Vagina (tissue), 2 donors: ENCODE measurements around the gene ZNF445.

ENCODE experiments used
- CTCF ChIP-seq, 3 experiments: fragments of 450-650 bp in 2 of 3; fragments of 200-600 bp in 1 of 3; sonication (generic) in 1 of 3; IDR thresholded peaks; one replicate each; pipeline ENCODE4 v1.5.1; 2017 to 2019; ENCODE audit warnings: antibody characterized with exemption in 3 of 3, mild to moderate bottlenecking in 2 of 3, moderate library complexity in 2 of 3
- POLR2A ChIP-seq, 2 donors: fragments of 450-650 bp; IDR thresholded peaks; one replicate each; pipeline ENCODE4 v1.6.1; 2017; ENCODE audit warnings: antibody characterized with exemption in 2 of 2, mild to moderate bottlenecking in 2 of 2, moderate library complexity in 2 of 2
- POLR2AphosphoS5 ChIP-seq, 2 donors: sonication (generic); formaldehyde crosslinking; IDR thresholded peaks; one replicate each; pipeline ENCODE4 v1.9.0; 2017; ENCODE audit warnings: antibody characterized with exemption in 2 of 2, mild to moderate bottlenecking in 2 of 2, low read depth in 1 of 2; ENCODE audit not compliant: insufficient read depth in 1 of 2

GRCh38 chr3:44464509-44464908 lies 13.0 kb downstream of the ZNF445 start:
- TF ChIP-seq CTCF (IDR thresholded peaks at IDR 0.05), result no peak
- TF ChIP-seq POLR2A (IDR thresholded peaks at IDR 0.05), result no peak
- TF ChIP-seq POLR2AphosphoS5 (IDR thresholded peaks at IDR 0.05; ENCODE audit: insufficient read depth in 1 of 2, low read depth in 1 of 2), result no peak
